NCI-H2196 treated with DMSO at 0.1 percent for 48 hours (cell line): ENCODE measurements around the gene TCHP.
"Not testable (repeated sequence)": the region's sequence is repeated elsewhere in the genome, so short reads cannot be mapped to it uniquely, and the experiment has no call there.

ENCODE experiments used
- DNase-seq: peaks from one replicate; lab custom pipeline; 2025; ENCODE audit not compliant: unreplicated experiment; lab: John Stamatoyannopoulos, UW

The TCHP gene

DNA sequence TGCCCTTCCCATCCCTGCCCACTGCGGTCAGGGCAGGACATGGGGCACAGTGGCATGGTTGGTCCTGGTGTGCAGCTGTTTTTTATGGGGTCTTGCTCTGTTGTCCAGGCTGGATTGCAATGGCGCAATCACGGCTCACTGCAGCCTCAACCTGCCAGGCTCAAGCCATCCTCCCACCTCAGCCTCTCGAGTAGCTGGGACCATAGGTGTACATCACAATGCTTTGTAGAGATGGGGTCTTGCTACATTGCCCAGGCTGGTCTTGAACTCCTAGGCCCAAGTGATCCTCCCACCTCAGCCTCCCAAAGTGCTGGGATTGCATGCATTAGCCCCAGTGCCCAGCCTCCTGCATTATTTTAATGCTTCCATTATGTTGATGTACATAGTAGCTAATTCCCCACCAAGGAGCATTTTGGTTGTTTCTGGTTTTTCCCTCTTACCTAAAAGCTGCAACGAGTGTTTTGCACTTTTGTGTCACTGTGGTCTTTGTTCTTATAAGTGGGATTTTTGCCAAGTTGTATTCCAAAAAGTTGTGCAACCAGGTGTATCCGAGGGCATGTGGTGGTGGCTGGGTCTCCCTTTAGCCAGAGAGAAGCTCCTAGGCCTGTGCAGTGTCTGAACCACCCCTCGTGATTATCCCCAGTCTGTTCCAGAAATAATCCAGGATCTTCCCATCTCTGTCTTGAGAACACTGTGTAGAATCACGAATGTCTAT lies 10.3 kb downstream of the TCHP start:
- no peak for DNase-seq

DNA sequence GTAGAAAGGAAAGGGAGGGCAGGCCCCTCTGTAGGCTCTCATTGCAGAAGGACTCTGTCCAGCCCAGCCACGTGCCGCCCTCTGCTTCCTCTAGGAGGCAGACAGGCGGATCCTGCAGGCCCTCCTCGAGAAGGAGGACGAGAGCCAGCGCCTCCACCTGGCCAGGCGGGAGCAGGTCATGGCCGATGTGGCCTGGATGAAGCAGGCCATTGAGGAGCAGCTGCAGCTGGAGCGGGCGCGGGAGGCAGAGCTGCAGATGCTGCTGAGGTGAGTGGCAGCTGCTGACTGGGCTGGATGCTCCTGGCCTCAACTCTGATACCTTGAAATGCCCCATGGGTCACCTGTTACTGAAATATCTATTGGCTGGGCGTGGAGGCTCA lies 10.9 kb downstream of the TCHP start:
- no peak for DNase-seq

DNA sequence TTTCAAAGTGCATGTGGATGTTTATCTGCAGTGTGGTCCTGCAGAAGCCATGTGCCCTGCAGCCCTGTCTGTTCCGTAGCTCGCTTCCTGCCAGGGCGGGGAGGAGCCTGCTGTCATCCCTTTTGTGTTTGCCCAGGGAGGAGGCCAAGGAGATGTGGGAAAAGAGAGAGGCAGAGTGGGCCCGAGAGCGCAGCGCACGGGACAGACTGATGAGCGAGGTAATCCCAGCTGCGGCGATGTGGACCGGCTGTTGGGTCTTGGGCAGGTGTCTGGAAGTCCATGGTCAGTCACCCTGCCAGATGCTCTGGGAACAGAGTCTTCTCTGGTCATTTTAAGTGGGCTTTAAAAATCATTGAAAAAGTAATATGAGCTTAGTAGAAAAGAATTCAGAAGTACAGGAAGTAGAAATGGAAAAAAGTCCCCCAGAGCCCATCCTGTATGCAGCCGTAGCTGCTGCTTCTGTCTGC lies 12.8 kb downstream of the TCHP start:
- DNase-seq = no peak

DNA sequence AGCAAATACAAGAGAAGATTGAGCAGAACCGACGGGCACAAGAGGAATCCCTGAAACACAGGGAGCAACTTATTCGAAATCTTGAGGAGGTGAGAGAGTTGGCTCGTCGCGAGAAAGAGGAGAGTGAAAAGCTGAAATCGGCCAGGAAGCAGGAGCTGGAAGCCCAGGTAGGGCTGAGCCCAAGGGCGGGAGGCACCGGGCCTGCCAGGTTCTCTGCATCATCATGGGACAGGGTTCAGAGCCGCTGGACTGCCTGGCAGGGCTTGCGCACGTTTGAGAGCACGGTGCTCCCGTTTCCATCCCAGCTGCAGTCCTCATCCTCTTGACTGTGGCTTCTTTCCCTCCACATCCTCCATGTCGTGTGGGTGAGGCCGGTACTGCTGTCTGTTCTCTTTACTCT lies 14.4 kb downstream of the TCHP start:
- no peak for DNase-seq

DNA sequence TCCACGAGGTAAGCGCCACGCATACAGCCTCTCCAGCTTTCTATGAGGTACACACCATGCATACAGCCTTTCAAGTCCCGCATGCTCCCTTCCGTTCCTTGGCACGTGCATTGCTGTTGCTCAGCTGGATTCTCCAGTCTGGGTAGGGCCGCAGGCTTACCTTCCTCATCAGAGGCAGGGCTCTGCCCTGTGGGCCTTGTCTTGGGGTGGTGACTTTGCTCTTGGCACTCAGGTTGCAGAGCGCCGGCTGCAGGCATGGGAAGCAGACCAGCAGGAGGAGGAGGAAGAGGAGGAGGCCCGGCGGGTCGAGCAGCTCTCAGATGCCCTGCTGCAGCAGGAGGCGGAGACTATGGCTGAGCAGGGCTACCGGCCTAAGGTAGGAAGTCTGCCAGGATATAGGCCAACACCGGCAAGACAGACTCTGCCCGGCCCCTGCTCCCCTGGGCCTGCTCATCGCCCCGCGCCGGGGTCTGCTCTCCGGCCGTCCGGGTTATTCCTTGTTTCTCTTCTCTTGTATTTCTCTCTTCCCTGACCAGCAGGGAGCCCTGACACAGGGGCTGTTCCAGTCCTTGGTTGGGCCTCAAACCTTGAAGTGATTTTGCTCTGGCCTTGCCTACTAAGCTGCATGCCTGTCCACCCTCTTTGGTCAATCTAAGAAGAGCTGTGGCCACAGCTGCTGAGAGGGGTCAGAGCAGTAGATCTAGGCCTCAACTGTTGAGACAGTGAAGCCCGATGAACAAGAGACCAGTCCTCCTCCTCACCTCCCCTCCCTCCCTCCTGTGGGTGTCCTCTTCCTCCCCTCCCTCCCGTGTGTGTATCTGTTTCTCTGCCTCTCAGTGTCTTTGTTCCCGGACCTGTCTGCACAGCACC lies 15.3 kb downstream of the TCHP start:
- no peak for DNase-seq

DNA sequence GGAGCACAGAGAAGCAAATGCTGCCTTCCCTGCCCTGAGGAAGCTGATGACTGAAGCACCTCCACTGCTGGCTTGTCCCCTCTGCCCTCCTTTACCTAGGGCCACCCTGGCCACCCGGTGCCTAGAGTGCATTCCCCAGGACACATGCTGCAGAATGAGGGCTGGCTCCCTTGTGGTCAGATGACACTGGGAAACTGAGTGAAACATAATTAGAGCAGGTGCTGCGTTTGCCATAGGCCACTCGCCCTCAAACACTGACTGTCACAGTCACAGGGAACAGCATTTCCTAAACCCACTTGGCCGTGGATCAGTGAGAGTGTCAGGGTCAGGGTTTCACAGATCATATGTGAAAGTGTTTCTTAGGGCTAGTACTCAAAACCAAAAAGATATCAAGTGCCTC lies 16.0 kb downstream of the TCHP start:
- no peak for DNase-seq

DNA sequence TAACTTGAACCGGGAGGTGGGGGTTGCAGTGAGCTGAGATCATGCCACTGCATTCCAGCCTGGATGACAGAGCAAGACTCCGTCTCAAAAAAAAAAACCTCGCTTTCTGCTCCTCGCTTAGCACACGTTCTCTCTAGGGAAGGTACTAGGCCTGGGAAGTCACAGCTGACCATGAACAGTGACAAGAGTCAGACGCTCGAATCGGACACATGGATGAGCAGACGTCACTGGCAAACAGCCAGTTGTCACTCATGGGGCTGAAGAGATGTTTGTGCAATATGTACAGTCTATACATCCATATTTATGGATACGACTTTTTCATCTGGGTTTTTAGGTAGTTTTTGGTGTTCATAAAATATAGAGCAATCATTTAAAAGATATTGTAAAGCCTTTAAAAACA lies 19.4 kb downstream of the TCHP start:
- DNase-seq = no peak

DNA sequence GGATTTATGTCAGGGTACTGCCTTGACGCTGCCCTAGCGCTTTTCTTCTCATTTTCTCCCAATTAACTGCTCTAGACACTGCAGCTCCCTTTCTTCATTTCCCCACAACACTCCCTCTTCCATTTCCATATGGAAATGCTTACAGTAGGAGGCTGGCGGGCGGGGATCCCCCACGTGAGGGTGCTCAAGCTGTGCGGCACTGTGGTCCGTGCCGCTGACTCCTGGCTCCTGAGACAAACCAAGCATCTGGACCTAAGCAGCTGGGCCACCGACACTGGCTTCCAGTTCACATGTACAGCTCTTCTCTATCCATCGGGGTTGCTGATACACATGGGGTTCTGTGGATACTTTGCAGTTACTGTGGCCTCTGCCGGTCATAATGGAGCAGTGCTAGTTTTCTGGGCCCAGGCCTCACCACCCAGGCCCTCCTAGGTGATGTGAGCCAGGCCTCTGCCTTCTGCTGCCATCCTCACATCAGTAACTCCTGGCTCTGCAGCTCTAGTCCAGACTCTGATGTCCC lies 20.2 kb downstream of the TCHP start:
- DNase-seq = no peak

DNA sequence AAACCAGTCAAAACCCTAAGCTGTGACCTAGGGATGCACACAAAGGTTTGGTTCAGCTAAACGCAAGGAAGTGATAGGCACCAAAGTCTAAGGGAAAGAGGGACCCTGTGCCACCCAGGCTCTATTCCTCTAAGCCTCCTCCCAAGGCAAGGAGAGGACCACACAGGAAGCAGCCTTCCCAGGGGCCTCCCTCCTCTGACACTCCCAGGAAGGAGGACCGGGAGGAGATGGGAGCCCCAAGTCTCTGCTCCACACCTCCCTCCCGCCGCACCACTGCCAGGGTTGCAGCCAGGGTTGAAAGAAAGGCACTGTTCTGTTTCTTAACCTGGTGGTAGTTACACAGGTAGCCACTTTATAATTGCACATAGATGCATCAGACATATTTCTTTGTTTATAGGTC lies 21.9 kb downstream of the TCHP start:
- DNase-seq = no peak

DNA sequence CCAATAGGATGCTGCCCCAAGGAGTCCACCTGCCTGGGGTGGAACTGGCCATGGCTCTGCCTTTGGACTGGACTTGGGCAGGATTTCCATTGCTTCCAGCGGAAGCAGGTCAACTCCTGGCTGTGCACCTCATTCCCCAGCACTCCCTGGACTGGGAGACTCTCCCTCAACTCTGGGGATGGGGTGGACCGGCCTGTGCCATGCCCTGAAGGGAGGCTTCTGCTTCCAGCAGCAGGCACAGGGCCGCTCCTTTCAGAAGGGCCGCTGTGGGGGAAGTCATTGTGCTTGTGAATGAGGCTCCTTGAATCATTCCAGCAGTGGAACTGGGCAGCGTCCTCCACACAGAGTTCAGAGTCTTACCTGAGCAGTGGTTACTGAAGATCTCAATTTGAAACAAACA lies 23.0 kb downstream of the TCHP start:
- DNase-seq = no peak

DNA sequence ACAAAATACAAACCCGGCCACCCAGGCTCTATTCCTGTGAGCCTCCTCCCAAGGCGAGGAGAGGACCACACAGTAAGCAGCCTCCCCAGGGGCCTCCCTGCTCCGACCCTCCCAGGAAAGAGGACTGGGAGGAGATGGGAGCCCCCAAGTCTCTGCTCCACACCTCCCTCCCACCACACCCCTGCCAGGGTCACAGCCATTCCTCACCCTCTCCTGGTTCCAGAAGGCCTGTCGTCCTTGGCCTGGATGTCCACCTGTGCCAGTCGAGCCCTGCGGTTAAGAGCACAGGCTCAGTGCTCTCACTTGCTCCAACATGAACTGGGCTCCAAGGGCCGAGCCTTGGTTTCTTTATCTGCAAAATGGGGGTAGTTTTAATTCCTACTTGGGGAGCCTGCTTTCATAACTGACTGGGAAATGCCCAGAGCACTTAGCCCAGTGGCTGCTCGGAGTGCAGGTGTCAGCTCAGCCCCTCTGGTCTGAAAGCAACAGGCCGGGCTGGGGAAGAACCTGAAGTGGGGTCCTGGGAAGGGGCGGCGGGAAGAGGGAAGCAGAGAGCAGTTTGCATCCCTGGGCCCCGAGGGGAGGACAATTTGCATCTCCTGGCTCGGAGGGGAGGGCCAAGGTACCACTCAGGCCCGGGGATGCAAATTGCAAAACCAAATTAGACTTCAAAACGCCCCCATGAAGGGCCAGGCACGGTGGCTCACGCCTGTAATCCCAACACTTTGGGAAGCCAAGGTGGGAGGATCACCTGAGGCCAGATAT lies 23.6 kb downstream of the TCHP start:
- no peak for DNase-seq

DNA sequence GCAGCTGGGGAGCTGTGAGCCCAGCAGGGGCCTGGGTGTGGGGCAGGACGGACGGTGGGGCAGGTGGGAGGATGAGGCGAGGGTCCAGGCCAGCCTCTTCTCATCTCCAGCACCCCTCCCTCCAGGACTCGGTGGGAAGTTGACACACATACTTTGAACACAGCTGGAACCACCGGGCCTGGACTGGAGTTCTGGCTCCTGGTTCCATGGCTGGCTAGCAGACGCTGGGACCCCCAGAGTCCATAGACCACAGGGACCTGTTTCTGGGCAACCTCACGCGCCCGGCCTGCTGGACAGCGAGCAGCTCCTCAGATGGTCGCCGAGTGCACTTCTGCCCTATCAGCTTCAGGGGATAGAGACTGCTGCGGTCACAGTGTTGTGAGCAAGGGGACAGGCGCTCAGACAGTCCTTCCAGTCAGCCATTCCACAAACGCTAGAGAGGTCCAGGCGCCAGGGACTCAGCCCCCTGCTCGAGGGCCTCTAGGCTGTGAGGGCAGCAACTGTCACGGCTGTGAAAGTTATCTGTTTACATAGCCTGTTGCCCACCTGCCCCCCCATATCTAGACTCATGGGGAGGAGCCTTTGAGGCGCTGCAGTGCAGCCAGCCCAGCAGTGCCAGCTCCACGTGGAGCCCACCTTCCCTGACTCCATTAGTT lies 25.2 kb downstream of the TCHP start:
- no peak for DNase-seq

DNA sequence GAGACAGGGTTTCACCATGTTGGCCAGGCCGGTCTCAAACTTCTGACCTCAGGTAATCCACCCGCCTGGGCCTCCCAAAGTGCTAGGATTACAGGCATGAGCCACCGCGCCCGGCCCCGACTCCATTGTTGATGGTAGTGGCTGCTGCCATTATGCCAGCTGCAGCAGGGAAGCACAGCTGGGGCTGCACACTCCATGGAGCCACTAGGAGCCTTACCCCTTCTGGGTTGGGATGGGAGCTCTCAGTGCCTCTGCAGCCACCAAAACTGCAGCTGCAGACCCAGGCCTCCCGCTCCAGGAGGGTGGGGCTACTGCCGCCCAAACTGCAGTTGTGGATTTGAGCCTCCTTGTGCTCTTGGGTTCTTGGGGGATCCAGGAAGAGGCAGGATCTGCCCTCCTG lies 25.9 kb downstream of the TCHP start:
- DNase-seq = no peak

DNA sequence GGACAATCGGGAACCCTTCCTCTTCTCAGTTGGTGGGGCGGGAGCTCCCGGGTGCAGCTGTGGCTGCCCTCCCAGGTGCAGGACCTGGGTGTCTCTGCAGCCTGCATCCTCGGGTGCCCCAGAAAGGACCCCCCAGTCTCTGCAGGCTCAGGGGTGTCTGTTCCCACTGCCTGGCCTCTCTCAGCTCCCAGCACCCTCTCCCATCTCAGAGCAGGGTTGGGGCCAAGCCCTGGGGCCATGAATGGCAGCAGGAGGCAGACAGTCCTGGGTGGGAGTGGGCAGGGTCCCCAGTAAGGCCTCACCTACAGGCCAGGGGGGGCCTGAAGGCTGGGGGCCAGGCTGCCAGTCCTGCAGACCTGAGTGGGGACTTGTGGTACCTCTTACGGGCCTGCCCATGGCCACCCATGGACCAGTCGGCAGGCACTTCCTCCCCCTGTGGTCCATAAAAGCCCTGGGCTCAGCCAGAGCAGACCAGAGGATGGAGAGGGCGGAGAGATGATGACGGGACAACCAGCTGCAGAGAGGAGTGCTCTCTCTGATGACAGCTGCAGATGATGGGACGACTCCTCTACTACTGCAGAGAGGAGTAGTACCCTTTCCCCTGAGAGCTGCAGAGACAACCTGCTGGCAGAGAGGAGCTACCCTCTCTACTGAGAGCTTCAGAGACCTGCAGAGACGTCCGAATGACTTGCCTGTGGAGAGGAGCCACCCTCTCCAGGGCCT lies 26.6 kb downstream of the TCHP start:
- DNase-seq = no peak

DNA sequence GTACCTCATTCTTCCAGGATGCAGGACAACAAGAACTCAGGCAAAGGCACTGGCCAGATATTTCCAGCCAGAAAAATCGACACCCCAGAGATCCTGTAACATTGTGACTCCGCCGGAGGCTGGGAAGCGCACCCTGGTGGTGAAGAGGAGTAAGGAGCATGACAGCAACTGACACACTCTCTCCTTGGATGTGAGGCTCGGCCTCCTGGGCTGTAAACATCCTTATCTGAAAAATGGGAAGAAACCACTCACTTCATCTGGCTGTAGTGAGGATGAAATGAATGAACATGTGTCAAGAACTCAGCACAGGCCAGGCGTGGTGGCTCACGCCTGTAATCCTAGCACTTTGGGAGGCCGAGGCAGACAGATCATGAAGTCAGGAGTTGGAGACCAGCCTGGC lies 27.5 kb downstream of the TCHP start:
- no peak for DNase-seq

DNA sequence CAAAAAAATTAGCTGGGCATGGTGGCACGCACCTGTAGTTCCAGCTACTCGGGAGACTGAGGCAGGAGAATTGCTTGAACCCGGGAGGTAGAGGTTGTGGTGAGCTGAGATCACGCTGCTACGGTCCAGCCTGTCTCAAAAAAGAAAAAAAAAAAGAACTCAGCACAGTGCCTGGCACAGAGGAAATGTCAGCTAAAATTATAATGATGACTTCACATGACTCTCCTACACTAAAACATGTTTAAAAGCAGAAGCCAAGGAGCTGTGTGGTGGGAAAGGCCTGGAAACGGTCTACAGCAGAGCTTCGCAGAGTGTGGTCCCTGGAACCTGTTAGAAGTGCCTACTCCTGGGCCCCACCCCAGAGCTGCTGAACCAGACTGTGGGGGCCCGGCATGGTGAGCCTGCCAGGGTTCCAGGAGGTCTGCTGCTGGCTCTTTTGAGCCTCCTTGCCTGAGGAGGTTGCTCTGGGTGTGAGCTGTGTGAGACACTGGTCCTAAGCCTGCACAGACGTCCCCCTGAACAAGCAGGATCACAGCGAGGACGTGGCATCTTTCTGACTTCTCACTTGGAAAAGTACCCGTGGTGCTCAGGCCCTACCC lies 28.1 kb downstream of the TCHP start:
- DNase-seq = no peak

DNA sequence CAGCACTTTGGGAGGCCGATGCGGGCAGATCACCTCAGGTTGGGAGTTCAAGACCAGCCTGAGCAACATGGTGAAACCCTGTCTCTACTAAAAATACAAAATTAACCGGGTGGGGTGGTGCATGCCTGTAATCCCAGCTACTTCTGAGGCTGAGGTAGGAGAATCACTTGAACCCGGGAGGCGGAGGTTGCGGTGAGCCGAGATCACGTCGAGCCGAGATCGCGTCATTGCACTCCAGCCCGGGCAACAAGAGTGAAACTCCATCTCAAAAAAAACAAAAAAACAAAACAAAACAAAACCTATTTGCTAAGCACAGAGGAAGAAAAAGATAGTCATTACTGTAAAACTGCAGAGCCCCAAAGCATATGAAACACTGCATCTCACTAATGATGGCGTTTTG lies 29.3 kb downstream of the TCHP start:
- DNase-seq = not testable (repeated sequence)

DNA sequence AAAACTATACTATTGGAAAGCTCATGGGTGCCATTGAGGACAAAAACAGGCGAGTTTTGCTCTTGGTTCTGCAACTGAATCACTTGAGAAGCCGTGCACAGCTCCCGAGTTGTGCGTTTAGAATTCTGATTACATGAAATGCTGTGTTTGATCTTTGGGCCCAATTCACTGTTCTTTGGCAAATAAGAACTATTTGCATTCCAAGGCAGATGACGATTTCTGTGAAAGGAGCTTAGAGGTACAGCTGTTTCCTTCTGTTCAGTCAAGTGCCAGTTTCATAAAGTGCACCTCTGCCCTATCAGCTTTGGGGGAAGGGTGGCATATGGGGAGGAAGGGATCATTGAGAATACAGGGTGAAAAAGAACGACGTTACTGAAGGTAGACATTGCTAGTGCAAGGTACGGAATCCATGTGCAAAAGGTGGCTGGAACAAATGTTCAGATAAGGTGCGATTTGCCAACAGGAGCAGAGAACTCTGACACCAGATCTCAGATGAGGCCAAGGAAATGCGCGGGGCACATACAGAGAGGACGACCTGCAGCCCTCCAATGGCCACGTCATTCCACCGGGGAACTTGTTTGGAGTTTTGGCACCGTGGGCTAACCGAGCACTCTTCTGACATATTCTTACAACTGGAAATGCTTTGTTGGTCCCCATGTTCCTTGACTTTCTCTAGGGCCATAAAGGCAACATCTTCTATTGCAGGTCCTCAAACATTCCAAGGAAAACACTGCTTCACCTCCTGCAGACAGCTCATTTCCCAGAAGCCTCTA lies 30.1 kb downstream of the TCHP start:
- no peak for DNase-seq

DNA sequence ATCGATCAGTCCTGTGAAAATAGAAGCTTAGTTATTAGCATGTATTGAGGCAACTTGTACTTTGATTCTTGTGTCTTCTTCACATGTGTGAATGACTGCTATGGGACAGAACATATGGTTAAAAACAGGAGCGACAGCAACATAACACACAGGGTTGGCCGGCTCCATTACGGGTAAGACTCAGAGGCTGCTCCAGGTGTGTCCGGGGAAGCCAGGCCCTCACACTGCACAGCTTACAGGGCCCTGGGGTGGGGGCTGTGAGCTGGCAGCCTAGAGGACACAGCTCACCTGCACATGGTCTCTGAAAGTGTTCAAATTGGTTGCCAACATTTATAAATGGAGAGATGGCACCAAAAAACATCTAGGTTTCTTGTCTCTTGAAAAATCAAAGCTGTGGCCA lies 31.1 kb downstream of the TCHP start:
- DNase-seq = no peak
